Smooth muscle cell (in vitro differentiated cells): ENCODE measurements around the gene SMYD1. TPM values are rescaled to one million over a fixed set of nuclear protein-coding genes. Genes with fewer than 3 reads are reported as not detected.

Source experiments
- DNase-seq: peaks from one replicate; lab custom pipeline; 2025; ENCODE audit not compliant: unreplicated experiment; lab: John Stamatoyannopoulos, UW
- H2AFZ ChIP-seq: fragments of 200-600 bp; sonication (generic); 2 replicates; pipeline ENCODE4 v1.6.0; 2016; ENCODE audit warnings: antibody characterized with exemption, low read depth, mild to moderate bottlenecking
- H3F3A ChIP-seq: fragments of 200-600 bp; sonication (generic); 2 replicates; pipeline ENCODE4 v1.6.0; 2017; ENCODE audit warnings: antibody characterized with exemption, low read depth
- H3K27ac ChIP-seq: fragments of 200-600 bp; sonication (generic); 2 replicates; pipeline ENCODE4 v1.5.1; 2016; ENCODE audit warnings: low read depth, mild to moderate bottlenecking
- H3K27me3 ChIP-seq: fragments of 200-600 bp; sonication (generic); 2 replicates; pipeline ENCODE4 v1.6.1; 2016; ENCODE audit warnings: low read depth, mild to moderate bottlenecking
- H3K36me3 ChIP-seq: fragments of 200-600 bp; sonication (generic); 2 replicates; pipeline ENCODE4 v1.5.1; 2016; ENCODE audit warnings: low read depth
- H3K4me1 ChIP-seq: fragments of 200-600 bp; sonication (generic); 2 replicates; pipeline ENCODE4 v1.5.1; 2016; ENCODE audit warnings: low read depth
- H3K4me2 ChIP-seq: fragments of 200-600 bp; sonication (generic); 2 replicates; pipeline ENCODE4 v1.6.0; 2016; ENCODE audit warnings: mild to moderate bottlenecking
- H3K4me3 ChIP-seq: fragments of 200-600 bp; sonication (generic); 2 replicates; pipeline ENCODE4 v1.5.1; 2016; ENCODE audit warnings: mild to moderate bottlenecking
- H3K79me2 ChIP-seq: fragments of 200-600 bp; sonication (generic); 2 replicates; pipeline ENCODE4 v1.6.0; 2016; ENCODE audit warnings: low read depth, mild to moderate bottlenecking
- H3K9ac ChIP-seq: fragments of 200-600 bp; sonication (generic); 2 replicates; pipeline ENCODE4 v1.6.0; 2016; ENCODE audit warnings: low read depth
- H3K9me3 ChIP-seq: fragments of 200-600 bp; sonication (generic); replicated peaks from 2 replicates; pipeline ENCODE4 v1.5.1; 2016; ENCODE audit warnings: low read depth
- H4K20me1 ChIP-seq: fragments of 200-600 bp; sonication (generic); 2 replicates; pipeline ENCODE4 v1.6.0; 2016; ENCODE audit warnings: low read depth
- CTCF ChIP-seq: fragments of 200-600 bp; sonication (generic); IDR thresholded peaks from 2 replicates; pipeline ENCODE4 v1.5.1; 2017; ENCODE audit warnings: borderline replicate concordance, mild to moderate bottlenecking, antibody characterized with exemption; ENCODE audit not compliant: insufficient read depth, poor library complexity, severe bottlenecking
- WGBS: methylation state at CpG from one replicate; pipeline ENCODE4 v1.1.7; 2016; ENCODE audit warnings: low lambda C conversion rate; 5-methylcytosine and 5-hydroxymethylcytosine counted together
- polyA plus RNA-seq: library from polyadenylated mRNA; unstranded; fragments of >200 nt; fragmentation: Nextera tagmentation; extraction: Ambion mirVana; gene quantifications from 2 replicates; pipeline ENCODE4 v1.2.1, GENCODE V29; 2016
- total RNA-seq: library from RNA; depleted of rRNA; stranded (reverse); fragments of >200 nt; gene quantifications from 2 replicates; pipeline ENCODE4 v1.2.3, GENCODE V29; 2014

SMYD1 gene
- total and polyA plus RNA-seq, 2 experiments from 2014 or later = not detected

- no peaks in the 10 kb centered on the region for H3K27me3 ChIP-seq
- DNase-seq = no peak
- H3K9ac ChIP-seq = no peak overlapping the region
- no peak overlapping the region for H3K4me3 ChIP-seq
- H3F3A ChIP-seq = no peaks in the 10 kb centered on the region
- no peaks in the 10 kb centered on the region for H3K79me2 ChIP-seq
- no peaks in the 10 kb centered on the region for H4K20me1 ChIP-seq
- WGBS = 90% methylated on average over 8 of the region's 8 CpGs
- no peak overlapping the region for H2AFZ ChIP-seq
- H3K36me3 ChIP-seq = no peaks in the 10 kb centered on the region
- no peak overlapping the region for H3K27ac ChIP-seq
- TF ChIP-seq CTCF = no peak
- H3K4me2 ChIP-seq = no peak overlapping the region
- H3K9me3 ChIP-seq = no peaks in the 10 kb centered on the region
- no peaks in the 10 kb centered on the region for H3K4me1 ChIP-seq
These were observed 9.5 kb downstream of the SMYD1 start for GRCh38 chr2:88077080-88077479.

GRCh38 chr2:88078643-88079172, 11.1 kb downstream of the SMYD1 start:
- no peak overlapping the region for H3K9ac ChIP-seq
- no peak overlapping the region for H3K4me3 ChIP-seq
- TF ChIP-seq CTCF = no peak
- no peak overlapping the region for H3K4me2 ChIP-seq
- WGBS = 58% methylated on average over 3 of the region's 3 CpGs
- H3K27me3 ChIP-seq = no peaks in the 10 kb centered on the region
- H3F3A ChIP-seq = no peaks in the 10 kb centered on the region
- no peaks in the 10 kb centered on the region for H3K9me3 ChIP-seq
- H3K79me2 ChIP-seq = no peaks in the 10 kb centered on the region
- DNase-seq = no peak
- H3K4me1 ChIP-seq = no peaks in the 10 kb centered on the region
- H4K20me1 ChIP-seq = no peaks in the 10 kb centered on the region
- H3K27ac ChIP-seq = no peak overlapping the region
- no peak overlapping the region for H2AFZ ChIP-seq
- no peaks in the 10 kb centered on the region for H3K36me3 ChIP-seq

DNA sequence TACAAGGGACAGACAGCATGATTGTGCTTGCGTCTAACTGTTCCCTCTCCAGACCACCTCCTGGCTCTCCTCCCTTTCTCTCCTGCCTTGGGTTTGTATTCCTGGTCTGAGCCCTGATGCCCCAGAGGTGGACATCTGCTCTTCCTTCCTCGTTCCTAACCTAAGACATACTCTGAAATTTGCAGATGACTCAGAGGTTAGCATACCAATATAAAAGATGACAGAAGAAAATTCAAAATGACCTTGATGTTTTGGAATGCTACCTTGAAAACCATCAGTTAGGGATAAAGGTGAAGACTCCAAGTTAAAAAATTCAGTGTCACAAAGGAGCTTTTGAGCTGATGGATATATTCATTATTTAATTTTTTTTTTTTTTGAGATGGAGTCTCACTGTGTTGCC, 12.9 kb downstream of the SMYD1 start:
- Histone ChIP-seq H3K9me3 (no peaks in the 10 kb centered on the region), H3K27ac (no peak overlapping the region), H3K27me3 (no peaks in the 10 kb centered on the region), H3K9ac (no peak overlapping the region), H3K36me3 (no peaks in the 10 kb centered on the region), H3K79me2 (no peaks in the 10 kb centered on the region), H3K4me1 (no peaks in the 10 kb centered on the region), H2AFZ (no peak overlapping the region), H3K4me3 (no peak overlapping the region), H3K4me2 (no peak overlapping the region), H4K20me1 (no peaks in the 10 kb centered on the region), H3F3A (no peaks in the 10 kb centered on the region)
- DNase-seq = no peak
- 75% methylated on average over 2 of the region's 2 CpGs for WGBS
- TF ChIP-seq CTCF = no peak

DNA sequence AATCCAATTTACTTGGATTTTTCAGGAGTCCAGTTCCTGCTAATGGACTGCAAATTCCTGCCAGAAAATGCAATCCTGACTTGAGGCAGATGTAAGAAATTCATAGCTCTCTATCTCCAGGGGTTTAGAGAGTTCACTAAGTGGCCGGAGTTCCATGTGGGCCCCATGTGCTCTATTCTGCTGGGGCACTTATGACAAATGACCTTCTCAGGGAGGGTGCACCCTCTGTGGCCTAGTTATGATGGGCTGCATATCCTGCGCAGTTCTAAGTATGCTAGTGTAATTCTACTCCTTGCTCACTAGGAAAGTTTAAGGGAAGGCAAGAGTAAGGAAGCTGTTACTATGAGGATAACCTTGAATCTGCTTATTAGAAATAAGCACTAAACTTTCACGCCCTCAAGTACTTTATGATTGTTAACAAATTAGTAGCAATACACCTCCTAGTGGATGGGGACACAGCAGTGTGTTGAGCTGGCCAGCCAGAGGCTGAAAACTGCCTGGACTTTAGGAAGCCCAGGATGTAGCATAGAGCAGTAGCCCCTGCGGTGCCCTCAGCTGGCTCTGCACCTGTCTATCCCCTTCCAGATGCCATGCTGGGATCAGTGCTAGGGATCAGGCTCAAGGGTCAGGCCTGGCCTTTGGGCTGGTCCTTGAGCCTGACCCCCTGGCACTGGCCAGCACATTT, 14.4 kb downstream of the SMYD1 start:
- Histone ChIP-seq H3K4me1 (no peaks in the 10 kb centered on the region), H3K36me3 (no peaks in the 10 kb centered on the region), H2AFZ (no peak overlapping the region), H3K9me3 (no peaks in the 10 kb centered on the region), H3K27me3 (no peaks in the 10 kb centered on the region), H3K27ac (no peak overlapping the region), H3K4me2 (no peak overlapping the region), H3K9ac (no peak overlapping the region), H3K4me3 (no peak overlapping the region), H4K20me1 (no peaks in the 10 kb centered on the region), H3K79me2 (no peaks in the 10 kb centered on the region), H3F3A (no peaks in the 10 kb centered on the region)
- WGBS = 85% methylated on average over 4 of the region's 4 CpGs
- DNase-seq = no peak
- TF ChIP-seq CTCF = no peak
